ENCODE data around the gene GPR161. TPM values are rescaled to one million over a fixed set of nuclear protein-coding genes. Genes with fewer than 3 reads are reported as not detected.

The GPR161 gene
- total and polyA plus RNA-seq, 9 of the 15 experiments (the other 6 are each of a cell fraction or from before 2014, with no cell fraction given) = 0.15 to 2.4 (median 0.76) TPM

- ATAC-seq (no peak), FAIRE-seq (no peak), DNase-seq (ENCODE audit: extremely low read depth in 1 of 4, low spot score in 3 of 4) (peak in 1 of 4 experiments; percentile 11)
- intact Hi-C loops (cut with micrococcal nuclease) = loop anchor here (2.0 to 10.0 kb wide), 7 partner anchors 146 to 479 kb away; partner anchors contain the start of genes DCAF6 and MPC2
- Histone ChIP-seq H3K27ac (ENCODE audit: extremely low read depth, low read depth, low read length) (no peak overlapping the region), H3K36me3 (ENCODE audit: control insufficient read depth, insufficient read depth, low read length) (peaks cover 9% of the 10 kb centered on the region; the same call in 2 of the 3 replicates), H4K20me1 (replicated peaks; ENCODE audit: control insufficient read depth, insufficient read depth, low read length) (no peaks in the 10 kb centered on the region), H2AFZ (ENCODE audit: low read depth, low read length) (no peak overlapping the region), H3K4me2 (ENCODE audit: insufficient read depth, low read length) (no peak overlapping the region), H3K9ac (ENCODE audit: insufficient read depth in 1 of 2, low read depth in 2 of 2, low read length in 2 of 2) (no peak overlapping the region), H3K4me1 (replicated peaks in 1 of 2; ENCODE audit: control insufficient read depth in 2 of 2, insufficient read depth in 2 of 2, low read length in 2 of 2) (peaks cover 8 to 9% of the 10 kb centered on the region in 2 experiments; a peak in 4 of 5 replicates), H3K27me3 (ENCODE audit: control insufficient read depth in 2 of 2, insufficient read depth in 2 of 2, low read length in 2 of 2) (no peaks in the 10 kb centered on the region), H3K9me1 (ENCODE audit: control insufficient read depth, insufficient read depth, low read length) (no peaks in the 10 kb centered on the region), H3K79me2 (ENCODE audit: control insufficient read depth, insufficient read depth, low read length) (no peaks in the 10 kb centered on the region), H3K4me3 (no peak overlapping the region), H3K9me3 (replicated peaks; ENCODE audit: control insufficient read depth, insufficient read depth, low read depth, low read length) (no peaks in the 10 kb centered on the region)
- 49% methylated on average over 7 of the region's 7 CpGs for WGBS (ENCODE audit: insufficient coverage, low coverage, missing lambda C conversion rate)
- in situ Hi-C loops (cut with MboI) = loop anchor here (5.0 kb wide), 1 partner anchor 366 kb away; no protein-coding TSS in a partner anchor
- no peak for TF ChIP-seq ZNF282 (CRISPR knock-in tag; IDR thresholded peaks at IDR 0.05)
- no peak for TF ChIP-seq HDAC1 (IDR thresholded peaks at IDR 0.05)
- TF ChIP-seq USF2 (CRISPR knock-in tag; IDR thresholded peaks at IDR 0.05) = no peak
- TF ChIP-seq KLF10 (CRISPR knock-in tag; IDR thresholded peaks at IDR 0.05) = no peak
- TF ChIP-seq NONO (IDR thresholded peaks at IDR 0.05; ENCODE audit: low read depth in 2 of 2, low read length in 1 of 2) = no peak
- no peak for TF ChIP-seq ZBTB43 (CRISPR knock-in tag; IDR thresholded peaks at IDR 0.05)
- TF ChIP-seq MTA1 (IDR thresholded peaks at IDR 0.05; ENCODE audit: borderline replicate concordance) = no peak
- TF ChIP-seq PHTF2 (CRISPR knock-in tag; IDR thresholded peaks at IDR 0.05) = no peak
- no peak for TF ChIP-seq ZNF217 (CRISPR knock-in tag; IDR thresholded peaks at IDR 0.05)
- no peak for TF ChIP-seq ZNF695 (CRISPR knock-in tag; IDR thresholded peaks at IDR 0.05)
- no peak for TF ChIP-seq ZNF124 (CRISPR knock-in tag; IDR thresholded peaks at IDR 0.05)
- TF ChIP-seq SMAD2 (IDR thresholded peaks at IDR 0.05; ENCODE audit: low read depth, low read length) = no peak
- no TSS peak for BruUV-seq (replicated peaks)
- POLR2A ChIA-PET = interaction anchor here (0.7 to 1.1 kb wide), 2 partner anchors 20 to 764 kb away, joined by 3 read pairs; no protein-coding TSS in a partner anchor
- CTCF ChIA-PET (ENCODE audit: low intra/inter-chr PET ratio) = interaction anchor here (1.0 to 1.9 kb wide), 3 partner anchors 62 to 259 kb away, joined by 4 to 7 read pairs (median 4); no protein-coding TSS in a partner anchor
Measured at GRCh38 chr1:168083456-168084325, 53.0 kb downstream of the GPR161 start.

All from K562 (cell line).